Measurements from ENCODE around the gene MDP1. TPM values are rescaled to one million over a fixed set of nuclear protein-coding genes. Genes with fewer than 3 reads are reported as not detected.
"Not testable (repeated sequence)": the region's sequence is repeated elsewhere in the genome, so short reads cannot be mapped to it uniquely, and the experiment has no call there.

Gene MDP1
- polyA plus RNA-seq, 4 donors: 18.8 to 31.1 (median 21.4) TPM

DNA sequence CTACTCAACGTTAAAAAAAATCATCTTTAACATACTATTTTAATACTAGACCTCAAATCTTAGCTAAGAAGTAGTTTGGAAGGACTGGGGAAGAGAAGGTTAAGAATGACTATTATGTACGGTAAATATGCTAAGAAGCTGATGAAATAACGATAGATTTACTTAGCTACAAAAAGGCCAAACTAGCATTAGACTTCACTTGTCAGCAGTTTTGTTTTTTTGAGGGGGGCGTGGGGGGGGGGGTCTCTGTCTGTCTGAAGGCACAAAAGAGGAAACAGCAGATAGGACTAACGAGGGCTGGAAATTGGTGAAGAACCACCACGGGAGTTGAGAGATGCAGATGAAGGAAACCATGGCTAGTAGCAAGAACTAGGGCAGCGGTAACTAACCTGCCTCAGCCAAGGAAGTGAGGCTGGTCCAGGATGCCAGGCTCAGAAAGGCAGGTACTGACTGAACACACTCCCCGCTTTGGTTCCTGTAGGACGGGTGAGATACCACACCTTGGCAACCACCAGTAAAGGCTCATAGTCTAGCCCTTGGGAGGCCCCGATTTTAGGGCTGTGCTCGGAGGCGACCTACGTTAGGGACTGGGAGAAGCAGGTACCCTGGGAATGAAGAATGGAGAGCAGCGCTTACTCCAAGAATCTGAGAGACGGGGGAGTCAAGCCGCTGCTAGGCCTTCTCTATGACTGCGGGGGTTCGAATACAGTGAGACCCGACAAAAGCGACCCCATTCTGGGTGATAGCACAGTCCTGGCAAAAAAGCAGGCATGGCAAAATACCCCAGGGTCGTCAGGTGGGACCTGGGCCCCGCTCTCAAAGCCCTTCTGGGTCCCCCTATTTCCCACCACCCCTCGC is 15.6 kb upstream of the MDP1 start:
- Histone ChIP-seq H3K9me3 (ENCODE audit: control insufficient read depth in 2 of 2, insufficient read depth in 1 of 2, low read depth in 1 of 2, low read length in 1 of 2) (no peaks in the 10 kb centered on the region), H3K4me3 (ENCODE audit: low read depth in 1 of 3, low read length in 3 of 3) (peak overlapping the region; percentile 57 to 81 (median 63)), H3K27ac (ENCODE audit: low read depth in 1 of 3, low read length in 2 of 3) (peak overlapping the region; percentile 58 to 93 (median 89)), H3K27me3 (ENCODE audit: control insufficient read depth in 3 of 3, insufficient read depth in 3 of 3, low read length in 3 of 3) (no peaks in the 10 kb centered on the region), H3K36me3 (ENCODE audit: control insufficient read depth in 3 of 3, insufficient read depth in 2 of 3, low read depth in 1 of 3, low read length in 3 of 3) (peaks cover 0 to 23% (median 0%) of the 10 kb centered on the region in 3 donors), H3K4me1 (ENCODE audit: control insufficient read depth in 3 of 3, insufficient read depth in 2 of 3, low read depth in 1 of 3, low read length in 2 of 3) (peaks cover 2 to 11% (median 9%) of the 10 kb centered on the region in 3 donors)
- 9 to 12% (median 10%) methylated on average over 23 of the region's 23 CpGs for WGBS, 3 donors
- DNase-seq: peak in 1 of 2 donors; percentile 43
- FAIRE-seq: no peak

DNA sequence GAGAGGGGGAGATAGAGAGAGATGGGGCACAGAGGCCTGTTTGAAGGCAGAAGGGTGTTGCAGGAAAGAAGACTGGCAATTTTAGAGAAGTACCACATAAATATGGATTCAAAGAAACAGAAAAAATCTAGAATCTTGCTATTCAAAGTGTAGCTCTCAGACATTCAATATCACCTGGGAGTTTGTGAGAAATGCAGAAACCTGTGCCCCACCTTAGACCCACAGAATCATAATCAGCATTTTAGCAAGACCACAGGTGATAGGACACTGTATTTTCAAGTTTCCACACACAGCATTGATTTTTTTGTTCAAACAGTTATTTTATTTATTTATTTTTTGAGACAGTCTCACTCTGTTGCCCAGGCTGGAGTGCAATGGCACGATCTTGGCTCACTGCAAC is 13.0 kb upstream of the MDP1 start:
- Histone ChIP-seq H3K4me1 (ENCODE audit: control insufficient read depth in 3 of 3, insufficient read depth in 2 of 3, low read depth in 1 of 3, low read length in 2 of 3) (peaks cover 2 to 11% (median 9%) of the 10 kb centered on the region in 3 donors), H3K36me3 (ENCODE audit: control insufficient read depth in 3 of 3, insufficient read depth in 2 of 3, low read depth in 1 of 3, low read length in 3 of 3) (peaks cover 0 to 24% (median 0%) of the 10 kb centered on the region in 3 donors), H3K27ac (ENCODE audit: low read depth in 1 of 3, low read length in 2 of 3) (no peak overlapping the region), H3K4me3 (ENCODE audit: low read depth in 1 of 3, low read length in 3 of 3) (no peak overlapping the region), H3K9me3 (ENCODE audit: control insufficient read depth in 2 of 2, insufficient read depth in 1 of 2, low read depth in 1 of 2, low read length in 1 of 2) (no peaks in the 10 kb centered on the region), H3K27me3 (ENCODE audit: control insufficient read depth in 3 of 3, insufficient read depth in 3 of 3, low read length in 3 of 3) (no peaks in the 10 kb centered on the region)
- no peak for FAIRE-seq
- DNase-seq: no peak
- WGBS, 3 donors: 0 to 60% (median 5%) methylated on average over 1 of the region's 1 CpG

DNA sequence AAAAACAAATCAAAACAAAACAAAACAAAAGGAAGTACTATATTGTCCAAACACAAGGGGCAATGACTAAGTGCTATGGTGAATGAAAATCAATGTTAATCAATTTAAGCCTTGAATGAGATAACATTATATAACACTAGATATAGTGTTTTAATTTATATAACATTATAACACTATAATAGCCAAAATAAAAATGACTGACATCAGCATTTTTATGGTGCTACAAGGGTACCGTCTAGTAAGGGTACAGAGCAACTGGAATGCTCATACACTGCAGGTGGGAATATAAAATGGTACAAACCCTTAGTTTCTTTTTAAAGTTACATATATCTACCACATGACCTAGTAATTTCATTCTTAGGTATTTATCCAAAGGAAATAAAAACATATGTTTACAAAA is 10.6 kb upstream of the MDP1 start:
- Histone ChIP-seq H3K27ac (ENCODE audit: low read depth in 1 of 3, low read length in 2 of 3) (no peak overlapping the region), H3K36me3 (ENCODE audit: control insufficient read depth in 3 of 3, insufficient read depth in 2 of 3, low read depth in 1 of 3, low read length in 3 of 3) (peaks cover 0 to 26% (median 0%) of the 10 kb centered on the region in 3 donors), H3K27me3 (ENCODE audit: control insufficient read depth in 3 of 3, insufficient read depth in 3 of 3, low read length in 3 of 3) (no peaks in the 10 kb centered on the region), H3K4me3 (ENCODE audit: low read depth in 1 of 3, low read length in 3 of 3) (no peak overlapping the region), H3K4me1 (ENCODE audit: control insufficient read depth in 3 of 3, insufficient read depth in 2 of 3, low read depth in 1 of 3, low read length in 2 of 3) (peaks cover 2 to 3% (median 3%) of the 10 kb centered on the region in 3 donors), H3K9me3 (ENCODE audit: control insufficient read depth in 2 of 2, insufficient read depth in 1 of 2, low read depth in 1 of 2, low read length in 1 of 2) (no peaks in the 10 kb centered on the region)
- WGBS, 3 donors: 65 to 72% (median 67%) methylated on average over 1 of the region's 1 CpG
- FAIRE-seq (no peak), DNase-seq (no peak)

DNA sequence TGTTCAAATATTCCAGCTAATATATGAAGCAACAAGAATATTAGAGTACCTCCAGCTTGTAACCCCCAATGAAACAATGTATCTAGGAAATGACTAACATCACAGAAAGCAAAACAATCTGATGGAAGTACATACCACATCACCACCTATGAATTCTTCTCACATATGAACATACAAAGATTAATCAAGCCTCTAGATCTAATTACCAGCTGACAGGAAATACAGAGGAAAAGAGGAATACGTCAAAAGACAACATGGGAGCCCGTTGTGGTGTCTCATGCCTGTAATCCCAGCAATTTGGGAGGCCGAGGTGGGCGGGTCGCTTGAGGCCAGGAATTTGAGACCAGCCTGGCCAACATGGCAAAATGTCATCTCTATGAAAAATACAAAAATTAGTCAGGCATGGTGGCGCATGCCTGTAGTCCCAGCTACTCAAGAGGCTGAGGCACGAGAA is 8.8 kb upstream of the MDP1 start:
- Histone ChIP-seq H3K4me3 (ENCODE audit: low read depth in 1 of 3, low read length in 3 of 3) (no peak overlapping the region), H3K36me3 (ENCODE audit: control insufficient read depth in 3 of 3, insufficient read depth in 2 of 3, low read depth in 1 of 3, low read length in 3 of 3) (peaks cover 0 to 17% (median 0%) of the 10 kb centered on the region in 3 donors), H3K27me3 (ENCODE audit: control insufficient read depth in 3 of 3, insufficient read depth in 3 of 3, low read length in 3 of 3) (no peaks in the 10 kb centered on the region), H3K27ac (ENCODE audit: low read depth in 1 of 3, low read length in 2 of 3) (peak overlapping the region in 1 of 3 donors; percentile 16), H3K4me1 (ENCODE audit: control insufficient read depth in 3 of 3, insufficient read depth in 2 of 3, low read depth in 1 of 3, low read length in 2 of 3) (no peaks in the 10 kb centered on the region), H3K9me3 (ENCODE audit: control insufficient read depth in 2 of 2, insufficient read depth in 1 of 2, low read depth in 1 of 2, low read length in 1 of 2) (no peaks in the 10 kb centered on the region)
- WGBS, 3 donors: 89 to 95% (median 89%) methylated on average over 7 of the region's 7 CpGs
- no peak for FAIRE-seq
- no peak for DNase-seq

DNA sequence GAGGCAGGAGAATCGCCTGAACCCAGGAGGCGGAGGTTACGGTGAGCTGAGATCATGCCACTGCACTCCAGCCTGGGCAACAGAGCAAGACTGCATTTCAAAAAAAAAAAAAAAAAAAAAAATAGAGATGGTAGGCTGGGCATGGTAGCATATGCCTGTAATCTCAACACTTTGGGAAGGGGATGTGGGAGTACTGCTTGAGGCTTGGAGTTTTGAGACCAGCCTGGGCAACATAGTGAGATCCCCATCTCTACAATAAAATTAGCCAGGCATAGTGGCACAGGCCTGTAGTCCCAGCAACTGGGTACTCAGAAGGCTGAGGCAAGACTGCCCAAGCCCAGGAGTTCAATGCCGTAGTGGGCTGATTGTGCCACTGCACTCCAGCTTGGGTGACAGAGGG is 7.1 kb upstream of the MDP1 start:
- not testable (repeated sequence) for H3K27me3 ChIP-seq (ENCODE audit: control insufficient read depth in 3 of 3, insufficient read depth in 3 of 3, low read length in 3 of 3); FAIRE-seq; H3K9me3 ChIP-seq (ENCODE audit: control insufficient read depth in 2 of 2, insufficient read depth in 1 of 2, low read depth in 1 of 2, low read length in 1 of 2); H3K4me3 ChIP-seq (ENCODE audit: low read depth in 1 of 3, low read length in 3 of 3); H3K27ac ChIP-seq (ENCODE audit: low read depth in 1 of 3, low read length in 2 of 3); DNase-seq; H3K4me1 ChIP-seq (ENCODE audit: control insufficient read depth in 3 of 3, insufficient read depth in 2 of 3, low read depth in 1 of 3, low read length in 2 of 3)
- H3K36me3 ChIP-seq (ENCODE audit: control insufficient read depth in 3 of 3, insufficient read depth in 2 of 3, low read depth in 1 of 3, low read length in 3 of 3): peaks cover 0 to 12% (median 0%) of the 10 kb centered on the region in 3 donors
- 97 to 99% (median 97%) methylated on average over 4 of the region's 4 CpGs for WGBS, 3 donors

DNA sequence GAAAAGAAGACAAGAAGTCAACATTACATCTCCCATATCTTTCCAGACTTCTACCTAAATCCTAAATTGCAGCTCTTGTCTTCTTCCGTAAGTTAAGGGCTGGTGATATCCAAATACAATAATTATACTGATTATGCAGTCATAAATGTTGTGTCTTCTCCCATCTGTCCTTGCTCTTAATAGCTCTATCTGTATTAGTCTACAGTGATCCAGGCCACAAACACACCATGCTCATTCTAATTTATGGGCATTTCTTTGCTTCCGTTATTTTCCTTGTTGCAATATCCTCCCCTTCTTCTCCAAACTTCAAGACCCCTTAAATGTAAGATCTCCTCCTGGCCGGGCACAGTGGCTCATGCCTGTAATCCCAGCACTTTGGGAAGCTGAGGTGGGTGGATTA is 3.7 kb upstream of the MDP1 start:
- Histone ChIP-seq H3K4me3 (ENCODE audit: low read depth in 1 of 3, low read length in 3 of 3) (no peak overlapping the region), H3K27me3 (ENCODE audit: control insufficient read depth in 3 of 3, insufficient read depth in 3 of 3, low read length in 3 of 3) (no peaks in the 10 kb centered on the region), H3K27ac (ENCODE audit: low read depth in 1 of 3, low read length in 2 of 3) (no peak overlapping the region), H3K9me3 (ENCODE audit: control insufficient read depth in 2 of 2, insufficient read depth in 1 of 2, low read depth in 1 of 2, low read length in 1 of 2) (no peaks in the 10 kb centered on the region), H3K4me1 (ENCODE audit: control insufficient read depth in 3 of 3, insufficient read depth in 2 of 3, low read depth in 1 of 3, low read length in 2 of 3) (peaks cover 0 to 8% (median 0%) of the 10 kb centered on the region in 3 donors), H3K36me3 (ENCODE audit: control insufficient read depth in 3 of 3, insufficient read depth in 2 of 3, low read depth in 1 of 3, low read length in 3 of 3) (peaks cover 0 to 14% (median 0%) of the 10 kb centered on the region in 3 donors)
- WGBS, 3 donors: 61 to 64% (median 63%) methylated on average over 3 of the region's 3 CpGs
- FAIRE-seq (no peak), DNase-seq (no peak)

DNA sequence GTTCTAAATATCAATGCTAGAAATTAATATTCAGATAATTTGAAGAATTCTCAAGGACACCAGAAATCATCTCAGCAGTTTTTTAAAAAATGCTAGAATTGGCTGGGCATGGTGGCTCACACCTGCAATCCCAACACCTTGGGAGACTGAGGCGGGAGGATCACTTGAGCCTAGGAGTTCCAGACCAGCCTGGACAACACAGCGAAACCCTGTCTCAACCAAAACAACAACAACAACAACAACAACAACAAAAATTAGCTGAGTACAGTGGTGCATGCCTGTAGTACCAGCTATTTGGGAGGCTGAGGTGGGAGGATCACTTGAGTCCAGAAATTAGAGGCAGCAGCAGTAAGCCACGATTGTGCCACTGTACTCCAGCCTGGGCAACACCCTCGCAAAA is 3.2 kb upstream of the MDP1 start:
- no peak for DNase-seq
- Histone ChIP-seq H3K9me3 (ENCODE audit: control insufficient read depth in 2 of 2, insufficient read depth in 1 of 2, low read depth in 1 of 2, low read length in 1 of 2) (no peaks in the 10 kb centered on the region), H3K27ac (ENCODE audit: low read depth in 1 of 3, low read length in 2 of 3) (no peak overlapping the region), H3K36me3 (ENCODE audit: control insufficient read depth in 3 of 3, insufficient read depth in 2 of 3, low read depth in 1 of 3, low read length in 3 of 3) (peaks cover 0 to 12% (median 0%) of the 10 kb centered on the region in 3 donors), H3K27me3 (ENCODE audit: control insufficient read depth in 3 of 3, insufficient read depth in 3 of 3, low read length in 3 of 3) (no peaks in the 10 kb centered on the region), H3K4me3 (ENCODE audit: low read depth in 1 of 3, low read length in 3 of 3) (no peak overlapping the region), H3K4me1 (ENCODE audit: control insufficient read depth in 3 of 3, insufficient read depth in 2 of 3, low read depth in 1 of 3, low read length in 2 of 3) (peaks cover 0 to 13% (median 0%) of the 10 kb centered on the region in 3 donors)
- WGBS, 3 donors: 88 to 96% (median 89%) methylated on average over 4 of the region's 4 CpGs
- FAIRE-seq: no peak

DNA sequence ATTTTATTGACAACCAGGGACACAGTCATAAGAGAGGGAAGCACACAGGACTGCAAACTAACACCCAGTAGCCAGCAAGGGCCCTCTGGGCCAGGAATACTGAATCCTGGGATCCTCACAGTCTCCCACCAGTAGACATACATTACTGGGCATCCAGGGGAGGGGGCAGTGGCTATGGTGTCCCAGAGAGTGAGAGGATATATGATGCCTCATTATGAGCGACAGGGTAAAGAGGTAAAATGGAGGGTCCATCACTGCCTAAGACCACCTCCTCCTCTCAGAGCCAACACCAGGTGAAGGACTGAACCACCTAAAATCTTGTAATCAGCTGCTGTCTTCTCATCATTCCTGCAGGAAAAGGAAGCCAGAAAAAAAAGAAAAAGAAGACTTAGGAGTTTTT is 1.0 kb upstream of the MDP1 start:
- H3K27me3 ChIP-seq (ENCODE audit: control insufficient read depth in 3 of 3, insufficient read depth in 3 of 3, low read length in 3 of 3); H3K27ac ChIP-seq (ENCODE audit: low read depth in 1 of 3, low read length in 2 of 3); DNase-seq; H3K36me3 ChIP-seq (ENCODE audit: control insufficient read depth in 3 of 3, insufficient read depth in 2 of 3, low read depth in 1 of 3, low read length in 3 of 3); H3K9me3 ChIP-seq (ENCODE audit: control insufficient read depth in 2 of 2, insufficient read depth in 1 of 2, low read depth in 1 of 2, low read length in 1 of 2); H3K4me3 ChIP-seq (ENCODE audit: low read depth in 1 of 3, low read length in 3 of 3); FAIRE-seq: not testable (repeated sequence)
- 89 to 100% (median 97%) methylated on average over 1 of the region's 1 CpG for whole genome bisulfite sequencing, 3 donors
- H3K4me1 ChIP-seq (ENCODE audit: control insufficient read depth in 3 of 3, insufficient read depth in 2 of 3, low read depth in 1 of 3, low read length in 2 of 3): peaks cover 0 to 20% (median 0%) of the 10 kb centered on the region in 3 donors

All from small intestine (tissue), 7 donors.